HuH-7.5 (cell line): Measurements from ENCODE around the gene OAS2.

Source experiments
- DNase-seq: peaks from one replicate; pipeline ENCODE4 v3.0.0; 2011; ENCODE audit warnings: low spot score

Gene OAS2

GRCh38 chr12:112978163-112979040, at the start of gene OAS2:
TSS of gene OAS2 (plus strand) at chr12:112978519. CDS start at chr12:112978609, 90 bp downstream.
- no peak for DNase-seq

- no peak for DNase-seq
Measured at GRCh38 chr12:112928978-112929377, 49.3 kb upstream of the OAS2 start.

- DNase-seq, result no peak
Measured at GRCh38 chr12:112929715-112930114, 48.6 kb upstream of the OAS2 start.

- DNase-seq, result no peak
Measured at GRCh38 chr12:112930350-112930749, 48.0 kb upstream of the OAS2 start.

- no peak for DNase-seq
Measured at GRCh38 chr12:112932485-112933128, 45.7 kb upstream of the OAS2 start.

GRCh38 chr12:112933129-112933505, 45.2 kb upstream of the OAS2 start:
- DNase-seq, result no peak

GRCh38 chr12:112936264-112936663, 42.1 kb upstream of the OAS2 start:
- DNase-seq, result no peak

- no peak for DNase-seq
Measured at GRCh38 chr12:112936927-112937326, 41.4 kb upstream of the OAS2 start.

- peak; percentile 45 for DNase-seq
Measured at GRCh38 chr12:112937741-112938719, 40.3 kb upstream of the OAS2 start, which contains the start of gene OAS3. TSS of gene OAS3 (plus strand) at chr12:112938474. CDS start at chr12:112938531, 57 bp downstream.

GRCh38 chr12:112938751-112939150, 39.6 kb upstream of the OAS2 start:
- no peak for DNase-seq

GRCh38 chr12:112939761-112940381, 38.4 kb upstream of the OAS2 start:
- DNase-seq, result no peak

GRCh38 chr12:112941528-112942335, 36.6 kb upstream of the OAS2 start:
- no peak for DNase-seq

- DNase-seq, result no peak
Measured at GRCh38 chr12:112942572-112942971, 35.7 kb upstream of the OAS2 start.

GRCh38 chr12:112944024-112944690, 34.2 kb upstream of the OAS2 start:
- DNase-seq, result no peak

GRCh38 chr12:112945515-112945914, 32.8 kb upstream of the OAS2 start:
- no peak for DNase-seq

- no peak for DNase-seq
Measured at GRCh38 chr12:112946236-112947000, 31.9 kb upstream of the OAS2 start.

GRCh38 chr12:112947314-112947713, 31.0 kb upstream of the OAS2 start:
- no peak for DNase-seq

- DNase-seq, result no peak
Measured at GRCh38 chr12:112947761-112948160, 30.6 kb upstream of the OAS2 start.

- no peak for DNase-seq
Measured at GRCh38 chr12:112948806-112949205, 29.5 kb upstream of the OAS2 start.
